G401.6 (cell line): Measurements from ENCODE around the gene ZNF484.
"Not testable (repeated sequence)": the region's sequence is repeated elsewhere in the genome, so short reads cannot be mapped to it uniquely, and the experiment has no call there.

Experiments
- FAIRE-seq: peaks from 2 replicates; lab custom pipeline; 2012; peaks lifted over from hg19 to GRCh38; lab: Jason Lieb, UNC

The ZNF484 gene

DNA sequence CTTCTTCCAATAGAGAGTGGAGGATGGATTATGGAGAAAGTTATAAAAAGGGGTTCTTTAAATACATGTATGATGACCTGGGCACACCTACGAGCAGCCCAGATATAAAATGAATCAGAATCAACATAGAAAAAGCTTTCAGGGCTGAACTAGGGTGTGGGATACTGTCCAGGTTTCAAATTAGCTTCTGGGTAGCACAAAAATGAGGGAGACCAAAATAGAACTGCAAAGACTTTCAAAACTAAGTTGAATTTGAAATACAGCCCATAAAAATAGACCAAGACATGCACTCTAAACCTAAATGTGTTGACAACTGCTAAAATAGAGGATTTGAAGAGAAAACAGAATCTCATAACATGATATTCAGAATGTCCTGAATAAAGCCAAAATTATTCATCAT is 17.0 kb downstream of the ZNF484 start:
- FAIRE-seq = no peak

DNA sequence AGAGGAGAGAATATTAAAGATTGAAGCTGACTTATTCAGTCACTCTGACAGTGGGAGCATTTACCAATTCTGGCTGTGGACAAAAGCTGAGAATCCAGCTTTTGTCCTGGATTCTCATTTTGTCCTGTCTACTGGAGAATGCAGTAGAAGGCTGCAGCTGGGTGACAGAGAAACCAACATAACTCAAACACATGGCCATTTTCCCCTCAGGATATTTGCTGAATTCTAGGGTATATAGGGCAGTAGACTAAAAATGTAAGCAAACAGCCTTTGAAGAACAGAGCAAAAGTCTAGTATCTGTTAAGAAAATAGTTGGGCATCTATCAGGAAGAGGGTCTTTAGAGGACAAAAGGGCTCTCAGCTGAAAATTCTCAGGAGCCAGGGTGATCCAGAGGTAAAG is 20.6 kb downstream of the ZNF484 start:
- no peak for FAIRE-seq

DNA sequence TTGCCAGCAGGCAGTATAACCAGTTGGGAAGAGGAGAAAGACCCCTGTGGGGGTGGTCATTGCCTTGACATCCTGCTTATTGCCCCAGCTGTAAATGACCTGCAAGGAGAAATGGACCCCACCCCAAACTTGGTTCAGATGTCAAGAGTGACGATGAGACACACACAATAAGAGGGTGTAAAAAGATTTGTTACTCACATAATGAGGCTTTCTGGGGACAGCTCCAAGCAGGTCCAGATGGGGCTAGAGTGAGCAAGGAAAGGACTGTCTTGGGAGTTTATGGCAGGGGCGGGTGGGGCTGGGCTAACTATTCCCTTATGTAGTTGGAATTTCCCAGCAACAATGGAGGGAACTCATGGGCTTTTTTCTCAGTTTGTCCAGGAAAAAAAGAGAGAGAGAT is 24.1 kb downstream of the ZNF484 start:
- no peak for FAIRE-seq

DNA sequence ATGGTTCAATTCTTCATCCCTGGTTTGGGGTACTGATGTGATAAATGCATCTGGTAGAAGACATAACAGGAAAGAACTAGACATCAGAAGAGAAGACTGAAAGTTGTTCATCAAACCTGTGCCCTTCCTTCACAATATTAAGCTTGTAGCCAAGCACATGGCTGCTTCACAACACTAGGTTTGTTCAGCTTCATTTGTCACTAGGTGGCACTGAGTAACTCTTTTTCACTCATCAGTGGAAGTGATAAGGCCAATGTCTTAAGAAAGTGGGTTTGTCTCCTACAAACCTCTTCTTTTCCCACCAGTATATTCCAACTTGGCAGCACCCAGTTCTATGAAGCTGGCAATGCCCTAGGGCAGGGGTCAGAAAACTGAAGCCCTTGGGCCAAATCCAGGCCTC is 26.9 kb downstream of the ZNF484 start:
- no peak for FAIRE-seq

DNA sequence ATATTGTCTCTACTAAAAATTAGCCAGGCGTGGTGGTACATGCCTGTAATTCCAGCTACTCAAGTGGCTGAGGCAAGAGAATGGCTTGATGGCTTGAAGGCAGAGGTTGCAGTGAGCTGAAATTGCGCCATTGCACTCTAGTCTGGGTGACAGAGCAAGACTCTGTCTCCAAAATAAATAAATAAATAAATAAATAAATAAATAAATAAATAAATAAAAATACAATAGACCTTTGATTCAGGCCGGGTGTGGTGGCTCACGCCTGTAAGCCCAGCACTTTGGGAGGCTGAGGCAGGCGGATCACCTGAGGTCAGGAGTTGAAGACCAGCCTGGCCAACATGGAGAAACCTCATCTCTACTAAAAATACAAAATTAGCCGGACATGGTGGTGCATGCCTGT is 29.1 kb downstream of the ZNF484 start:
- not testable (repeated sequence) for FAIRE-seq

DNA sequence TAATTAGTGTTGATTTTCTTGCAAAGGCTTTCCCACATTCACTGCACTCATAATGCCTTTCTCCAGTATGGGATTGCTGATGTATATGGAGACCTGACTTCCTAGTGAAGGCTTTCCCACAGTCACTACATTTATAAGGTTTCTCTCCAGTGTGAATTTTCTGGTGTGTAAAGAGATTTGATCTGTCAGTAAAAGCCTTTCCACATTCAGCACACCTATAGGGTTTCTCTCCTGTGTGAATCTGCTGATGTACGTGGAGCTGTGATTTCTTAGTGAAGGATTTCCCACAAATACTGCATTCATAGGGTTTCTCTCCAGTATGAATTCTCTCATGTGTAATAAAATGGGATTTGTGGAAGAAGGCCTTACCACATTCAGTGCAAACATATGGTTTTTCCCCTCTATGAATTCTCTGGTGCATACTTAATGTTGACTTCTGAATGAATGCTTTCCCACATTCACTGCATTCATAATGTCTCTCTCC is 31.1 kb downstream of the ZNF484 start:
- FAIRE-seq = no peak

DNA sequence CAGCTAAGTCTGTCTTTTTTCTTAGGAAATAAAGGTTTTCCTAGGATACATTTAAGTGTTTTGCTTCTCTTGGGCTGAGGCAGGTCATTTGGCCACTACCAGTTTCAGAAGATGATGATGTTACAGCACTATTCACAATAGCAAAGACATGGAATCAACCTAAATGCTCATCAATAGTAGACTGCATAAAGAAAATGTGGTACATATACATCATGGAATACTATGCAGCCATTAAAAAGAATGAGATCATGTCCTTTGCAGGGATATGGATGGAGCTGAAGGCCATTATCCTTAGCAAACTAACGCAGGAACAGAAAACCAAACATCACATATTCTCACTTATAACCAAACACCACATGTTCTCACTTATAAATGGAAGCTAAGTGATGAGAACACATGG is 39.4 kb downstream of the ZNF484 start:
- FAIRE-seq = not testable (repeated sequence)

DNA sequence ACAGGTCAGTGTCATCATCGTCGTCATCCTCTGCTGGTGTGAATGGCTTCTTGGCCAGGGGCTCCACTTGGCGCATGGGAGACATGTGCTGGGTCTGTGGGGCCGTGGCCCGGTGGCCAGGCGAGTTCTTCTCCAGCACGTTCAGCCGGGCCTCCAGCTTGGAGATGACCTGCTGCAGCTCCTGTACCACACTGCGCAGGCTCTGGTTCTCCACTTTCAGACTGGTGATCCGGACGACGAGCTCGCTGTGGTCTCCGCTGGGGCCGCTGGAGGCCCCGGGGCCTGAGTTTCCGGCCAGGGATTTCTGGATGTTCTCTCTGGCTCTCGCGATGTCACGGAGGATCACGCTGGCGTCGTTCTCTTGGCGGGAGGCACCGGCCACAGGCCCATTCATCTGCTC is 40.6 kb downstream of the ZNF484 start:
- FAIRE-seq = no peak

DNA sequence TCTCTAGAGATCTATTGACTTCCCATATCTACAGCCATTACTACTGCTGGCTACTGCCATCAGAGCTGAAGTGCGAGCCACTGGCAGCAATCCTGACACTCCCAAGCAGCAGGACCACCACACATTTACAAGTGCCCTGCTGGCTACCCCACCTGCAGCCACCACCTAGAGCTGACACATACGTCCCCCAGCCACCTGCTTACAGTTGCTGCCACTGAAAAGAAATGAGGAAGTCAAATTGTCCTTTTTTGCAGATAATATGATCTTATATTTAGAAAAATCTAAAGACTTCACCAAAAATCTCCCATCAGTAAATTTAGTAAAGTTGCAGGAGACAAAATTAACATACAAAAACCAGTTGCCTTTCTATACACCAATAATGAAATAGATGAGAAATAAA is 48.4 kb downstream of the ZNF484 start:
- no peak for FAIRE-seq

DNA sequence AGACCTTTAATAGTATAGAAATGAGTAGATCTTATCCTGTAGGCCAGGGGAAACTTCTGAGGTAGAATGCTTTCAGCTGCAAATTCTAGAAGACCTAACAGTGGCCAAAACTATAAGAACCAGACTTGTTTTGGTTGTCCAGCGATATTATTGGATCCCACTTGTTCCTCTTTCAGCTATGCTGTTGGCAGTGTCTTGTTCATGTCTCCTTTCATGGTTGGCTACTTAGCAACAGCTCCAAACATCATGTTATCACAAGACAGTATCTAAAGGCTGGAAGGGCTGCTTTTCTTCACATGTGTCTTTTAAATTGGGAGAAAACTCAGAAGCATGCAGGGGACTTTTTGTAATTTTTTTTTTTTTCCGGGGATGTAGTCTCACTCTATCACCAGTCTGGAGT is 52.8 kb downstream of the ZNF484 start:
- not testable (repeated sequence) for FAIRE-seq

DNA sequence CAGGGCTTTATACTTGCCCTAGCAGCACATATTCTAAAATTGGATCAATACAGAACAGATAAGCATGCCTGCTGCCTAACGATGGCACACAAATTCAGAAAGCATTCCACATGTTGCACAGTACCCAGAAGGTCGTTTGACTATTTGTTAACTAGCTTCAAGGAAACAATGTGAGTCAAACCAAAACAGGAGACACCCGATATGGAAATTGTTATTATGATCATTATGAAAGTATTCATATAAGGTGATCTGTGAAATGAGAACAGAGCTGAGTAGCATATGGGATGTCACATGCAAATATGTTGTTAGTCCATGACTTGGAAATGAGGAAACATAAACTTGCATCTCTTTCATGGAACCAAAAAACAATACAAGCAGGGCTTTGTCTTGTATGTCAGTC is 56.9 kb downstream of the ZNF484 start:
- FAIRE-seq = no peak

DNA sequence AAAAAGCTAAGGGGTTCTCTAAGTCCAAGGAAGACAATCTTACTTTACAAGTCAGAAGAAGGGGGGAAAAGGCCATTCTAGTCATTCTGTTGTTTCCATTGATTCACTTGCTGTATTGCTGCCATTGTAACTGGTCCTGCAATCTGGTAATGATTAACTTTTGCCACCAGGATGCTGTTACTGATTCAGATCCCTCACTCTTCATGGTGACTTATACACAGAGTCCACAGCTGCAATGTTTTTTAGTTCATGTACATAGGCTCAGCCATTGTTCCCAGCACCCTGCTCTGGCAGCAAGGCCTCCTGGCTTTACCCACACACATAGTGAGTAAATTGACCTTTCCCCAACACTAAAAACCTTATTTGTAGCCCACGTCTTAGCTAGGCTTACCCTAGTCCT is 57.9 kb downstream of the ZNF484 start:
- FAIRE-seq = not testable (repeated sequence)

DNA sequence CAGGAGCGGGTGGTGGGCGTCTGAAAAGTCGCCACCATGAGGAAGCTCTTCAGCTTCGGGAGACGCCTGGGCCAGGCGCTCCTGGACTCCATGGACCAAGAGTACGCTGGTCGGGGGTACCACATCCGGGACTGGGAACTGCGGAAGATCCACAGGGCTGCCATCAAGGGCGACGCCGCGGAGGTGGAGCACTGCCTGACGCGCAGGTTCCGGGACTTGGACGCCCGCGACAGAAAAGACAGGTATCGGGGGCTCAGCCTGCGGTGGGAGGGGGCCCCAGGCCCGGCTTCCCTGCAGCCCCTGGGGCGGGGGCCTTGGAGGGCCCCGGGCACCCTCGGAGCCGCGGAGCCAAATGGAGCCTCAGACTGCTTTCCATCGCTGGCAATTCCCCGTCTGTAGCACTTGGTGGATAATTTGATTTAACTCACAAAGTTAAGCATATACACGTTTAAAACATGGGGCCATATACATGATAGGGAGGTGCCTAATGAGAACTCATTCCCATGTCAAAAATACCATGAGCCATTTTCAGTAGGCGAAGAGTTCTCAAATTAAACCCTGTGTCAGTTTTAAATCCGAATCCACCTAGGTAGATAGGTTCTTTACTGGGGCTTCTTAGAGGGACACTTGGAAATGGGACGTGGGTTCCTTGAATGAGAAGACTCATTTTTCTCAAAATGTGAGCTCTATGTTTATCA is 68.1 kb downstream of the ZNF484 start:
- not testable (repeated sequence) for FAIRE-seq

DNA sequence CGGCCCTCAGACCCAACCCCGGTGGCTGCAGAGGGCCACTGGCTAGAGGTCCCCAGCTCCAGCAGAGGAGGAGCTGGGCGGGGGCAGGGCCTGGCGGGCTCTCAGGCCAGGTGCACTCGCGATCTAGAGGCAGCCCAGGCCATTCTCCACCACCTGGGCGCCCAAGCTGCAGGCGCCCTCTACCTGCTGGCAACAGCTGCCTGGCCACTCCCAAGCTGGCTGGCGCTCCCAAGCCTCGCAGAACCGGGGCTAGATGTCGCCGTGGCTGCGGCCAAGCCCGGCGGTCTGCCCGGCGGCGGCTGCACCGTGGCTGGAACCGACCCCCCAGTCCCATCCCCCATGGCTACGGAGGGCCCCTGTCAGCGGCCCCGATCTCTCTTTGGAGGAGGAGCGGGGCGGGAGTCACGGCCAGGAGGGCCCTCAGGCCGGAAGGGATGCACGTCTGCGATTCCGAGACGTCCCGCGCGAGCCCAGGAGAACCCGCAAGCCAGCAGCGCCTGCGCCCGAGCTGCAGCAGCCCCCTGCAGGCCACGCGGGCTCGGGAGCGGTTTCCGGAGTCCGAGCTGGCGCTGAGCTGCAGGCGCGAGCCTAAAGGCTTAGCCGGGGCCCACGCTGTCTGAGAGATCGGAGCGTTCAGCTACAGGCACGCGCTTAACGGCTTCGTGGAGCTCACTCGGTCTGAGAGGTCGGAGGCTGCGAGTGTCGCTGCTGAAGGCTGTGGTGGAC is 68.9 kb downstream of the ZNF484 start:
- FAIRE-seq = no peak

DNA sequence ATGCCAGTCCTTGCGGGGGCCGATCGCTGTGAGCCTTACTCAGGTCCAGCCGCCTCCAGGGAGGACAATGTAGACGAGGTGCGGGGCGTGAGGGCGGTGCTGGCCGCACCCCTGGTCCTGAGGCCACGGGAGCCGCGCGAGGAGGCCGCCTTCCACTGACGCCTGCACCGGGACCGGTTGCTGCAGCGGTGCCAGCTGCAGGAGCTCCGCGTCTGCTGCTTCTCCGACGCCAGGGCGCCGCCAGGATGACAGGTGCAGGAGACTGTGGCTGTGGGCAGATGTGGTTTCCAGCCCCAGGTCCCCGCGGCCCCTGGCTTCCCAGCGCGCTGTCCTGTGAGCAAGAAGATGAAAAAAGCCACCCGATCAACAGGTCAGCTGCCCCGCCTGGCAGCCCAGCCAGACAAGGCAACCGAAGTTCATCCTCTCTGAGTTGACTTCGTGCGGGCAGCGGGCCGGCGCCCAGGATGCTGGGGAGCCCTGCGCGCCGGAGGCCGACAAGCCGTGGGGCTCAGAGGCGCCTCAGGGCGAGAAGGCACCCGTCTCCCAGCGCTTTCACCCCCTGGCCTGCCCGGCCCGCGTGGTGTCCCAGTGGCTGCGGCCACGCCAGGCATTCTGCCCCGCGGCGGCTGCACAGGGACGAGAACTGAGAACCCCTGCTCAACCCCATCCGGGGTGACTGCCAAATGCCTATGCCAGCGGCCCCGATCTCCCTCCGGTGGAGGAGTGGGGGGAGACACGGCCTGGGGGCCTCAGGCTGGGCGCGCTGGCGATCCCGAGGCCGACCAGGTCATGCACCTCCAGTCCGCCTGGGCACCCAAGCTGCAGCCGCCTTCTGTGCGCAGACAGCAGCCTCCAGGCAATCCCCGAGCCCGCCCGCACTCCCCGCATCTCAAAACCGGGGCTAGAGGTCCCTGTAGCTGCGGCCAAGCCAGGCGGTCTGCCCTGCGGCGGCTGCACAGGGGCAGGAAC is 69.8 kb downstream of the ZNF484 start:
- FAIRE-seq = no peak

DNA sequence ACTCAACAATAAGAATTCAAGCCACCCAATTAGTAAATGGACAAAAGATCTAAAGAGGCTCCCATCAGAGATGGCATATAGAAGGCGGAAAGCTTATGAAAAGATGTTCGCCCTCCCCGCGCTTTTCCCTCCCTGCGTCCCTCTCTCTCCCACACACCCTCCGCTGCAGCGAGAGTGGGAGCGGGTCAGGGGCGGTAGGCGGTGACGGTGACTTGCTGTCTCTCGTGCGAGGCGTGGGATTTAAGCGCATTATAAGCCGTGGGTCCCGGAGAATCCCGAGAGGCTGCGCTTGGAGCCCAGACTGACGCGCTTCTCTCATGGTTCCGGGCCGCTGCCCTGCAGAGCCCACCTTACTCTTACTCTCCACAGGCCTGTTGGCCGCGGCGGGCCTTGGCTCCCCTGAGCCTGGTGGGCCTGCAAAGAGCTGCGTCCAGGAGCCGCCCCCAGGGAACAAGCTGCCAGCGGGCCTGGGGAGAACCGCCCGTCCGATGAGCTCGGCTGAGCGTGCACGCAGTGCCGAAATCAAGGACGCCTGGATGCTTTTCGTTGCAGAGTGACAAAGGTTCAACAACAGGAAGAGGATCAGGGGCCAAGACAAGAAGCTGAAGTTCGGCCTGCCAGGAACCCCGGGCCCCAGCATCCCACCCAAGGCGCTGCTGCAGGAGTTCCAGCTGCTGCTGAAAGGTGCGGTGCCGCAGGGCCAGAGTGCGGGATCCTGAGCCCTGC is 70.6 kb downstream of the ZNF484 start:
- FAIRE-seq = no peak

DNA sequence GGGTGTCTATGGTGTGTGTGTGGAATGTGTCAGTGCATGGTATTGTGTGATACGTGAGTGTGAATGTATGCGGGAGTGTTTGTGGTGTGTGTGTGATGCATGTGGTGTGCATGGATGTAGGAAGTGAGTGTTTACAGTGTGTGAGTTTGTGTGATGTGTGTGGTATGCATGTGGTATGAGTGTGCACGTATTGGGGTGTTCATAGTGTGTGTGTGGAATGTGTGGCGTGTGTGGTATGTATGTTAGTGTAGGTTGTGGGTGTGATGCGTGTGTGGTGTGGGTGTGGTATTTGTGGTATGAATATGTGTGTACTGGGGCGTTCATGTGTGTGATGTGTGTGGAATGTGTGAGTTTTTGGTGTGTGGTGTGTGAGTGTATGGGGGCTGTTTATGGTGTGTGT is 73.1 kb downstream of the ZNF484 start:
- no peak for FAIRE-seq

DNA sequence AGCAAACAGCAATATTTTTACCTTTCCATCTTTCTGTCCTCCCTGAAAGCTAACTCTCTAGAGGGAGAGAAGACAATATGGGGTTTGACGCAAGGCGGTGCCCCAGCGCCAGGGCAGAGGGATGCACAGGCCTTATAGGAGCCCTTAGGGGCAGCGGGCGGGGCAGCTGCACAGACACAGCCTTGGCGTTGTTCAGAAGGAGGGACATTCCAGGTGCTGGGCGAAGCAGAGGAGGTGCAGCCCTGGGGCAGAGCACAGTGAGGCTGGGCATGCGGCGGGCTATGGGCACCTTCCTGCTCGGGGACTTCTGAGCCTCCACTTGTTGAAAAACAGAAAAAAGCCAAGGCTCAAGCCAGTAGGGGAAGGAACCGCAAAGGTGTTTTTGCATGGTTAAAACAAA is 79.5 kb downstream of the ZNF484 start:
- FAIRE-seq = no peak

DNA sequence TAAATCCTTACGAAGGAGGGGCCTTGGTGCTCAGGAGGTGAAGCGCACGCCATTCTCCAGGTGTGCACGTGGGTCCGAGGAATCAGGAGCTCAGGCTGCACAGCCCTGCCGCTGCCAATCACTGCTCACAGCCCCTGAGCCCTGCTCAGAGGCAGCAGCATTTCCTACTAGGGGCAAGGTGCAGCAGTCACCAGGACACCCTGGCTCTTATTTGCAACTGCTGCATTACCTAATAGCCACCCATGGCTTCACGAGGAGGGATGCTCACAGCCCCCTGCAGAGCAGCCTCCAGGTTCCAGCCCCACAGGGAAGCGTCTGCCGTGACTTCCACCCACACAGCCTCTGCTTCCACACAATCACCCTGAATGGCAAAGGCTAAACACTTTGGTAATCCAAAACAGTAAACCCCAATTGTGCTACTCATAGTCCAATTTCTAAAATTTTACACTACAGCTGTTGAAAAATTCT is 81.5 kb downstream of the ZNF484 start:
- not testable (repeated sequence) for FAIRE-seq

DNA sequence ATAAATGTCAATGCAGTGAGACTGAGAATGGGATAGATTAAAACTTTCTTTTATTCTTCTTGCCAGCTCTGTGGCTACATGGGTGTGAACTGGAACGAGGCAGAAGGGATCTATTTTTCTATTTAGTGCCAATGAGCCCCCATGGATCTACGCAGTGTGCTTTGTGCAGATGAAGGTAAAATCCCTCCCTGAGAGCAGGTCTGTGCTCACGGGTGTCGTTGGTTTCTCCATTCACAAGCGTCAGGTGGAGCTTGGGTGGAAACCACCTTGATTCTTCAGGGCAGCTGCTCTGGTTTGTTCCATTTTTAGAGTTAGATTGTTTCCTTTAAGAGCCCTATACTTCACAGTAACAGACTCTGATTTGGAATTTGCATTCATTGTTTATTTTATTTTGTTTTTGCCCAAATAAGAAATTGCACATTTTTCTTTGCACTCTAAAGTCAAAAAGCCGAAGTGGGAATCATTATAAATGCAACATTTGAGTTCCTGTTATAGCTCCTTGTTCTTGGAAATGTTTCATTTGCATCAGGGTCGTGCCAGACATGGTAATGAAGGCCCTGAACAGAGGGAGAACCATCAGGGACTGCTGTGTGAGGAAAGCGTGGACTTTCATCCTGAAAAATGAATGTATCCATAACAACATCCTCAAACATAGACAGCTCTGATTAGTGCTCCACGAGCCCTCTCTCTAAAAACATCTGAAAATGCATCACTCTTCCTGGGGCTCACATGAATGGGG is 82.1 kb downstream of the ZNF484 start:
- FAIRE-seq = no peak
